ENCODE data around the gene SARM1. TPM values are rescaled to one million over a fixed set of nuclear protein-coding genes. Genes with fewer than 3 reads are reported as not detected.

SARM1 gene
- total RNA-seq, 2 experiments from 2014 or later: 17.2 to 17.5 TPM

DNA sequence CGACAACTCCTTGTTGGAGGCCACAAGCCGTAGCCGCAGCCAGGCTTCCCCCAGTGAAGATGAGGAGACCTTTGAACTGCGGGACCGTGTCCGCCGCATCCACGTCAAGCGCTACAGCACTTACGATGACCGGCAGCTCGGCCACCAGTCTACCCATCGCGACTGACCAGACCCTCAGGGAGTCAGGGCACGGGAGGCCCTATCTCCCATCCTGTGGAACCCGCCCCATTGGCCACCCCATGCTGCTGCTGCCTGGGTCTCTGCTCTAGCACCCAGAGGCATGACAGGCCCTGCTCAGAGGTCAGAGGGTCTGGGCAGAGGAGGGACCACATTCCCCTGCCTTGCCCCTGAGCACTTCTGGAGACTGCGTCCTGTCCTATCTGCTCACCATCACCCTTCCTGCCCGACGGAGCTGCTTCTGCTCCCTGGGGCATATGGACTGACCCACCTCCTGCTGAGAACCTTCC, 27.0 kb upstream of the SARM1 start:
- DNase-seq: no peak
- POLR2A ChIA-PET: interaction anchor here (2.8 to 5.8 kb wide), 2 partner anchors 9 to 13 kb away, joined by 19 to 35 read pairs; partner anchors contain the start of genes IFT20, POLDIP2 and TNFAIP1
- Mint-ChIP-seq H3K4me3 (no peak overlapping the region), H3K27me3 (no peaks in the 10 kb centered on the region), H3K36me3 (ENCODE audit: low read depth) (peaks cover 67% of the 10 kb centered on the region), H3K27ac (no peak overlapping the region), H3K9me3 (no peaks in the 10 kb centered on the region), H3K4me1 (no peaks in the 10 kb centered on the region)
- CTCF ChIA-PET: no interaction called here

DNA sequence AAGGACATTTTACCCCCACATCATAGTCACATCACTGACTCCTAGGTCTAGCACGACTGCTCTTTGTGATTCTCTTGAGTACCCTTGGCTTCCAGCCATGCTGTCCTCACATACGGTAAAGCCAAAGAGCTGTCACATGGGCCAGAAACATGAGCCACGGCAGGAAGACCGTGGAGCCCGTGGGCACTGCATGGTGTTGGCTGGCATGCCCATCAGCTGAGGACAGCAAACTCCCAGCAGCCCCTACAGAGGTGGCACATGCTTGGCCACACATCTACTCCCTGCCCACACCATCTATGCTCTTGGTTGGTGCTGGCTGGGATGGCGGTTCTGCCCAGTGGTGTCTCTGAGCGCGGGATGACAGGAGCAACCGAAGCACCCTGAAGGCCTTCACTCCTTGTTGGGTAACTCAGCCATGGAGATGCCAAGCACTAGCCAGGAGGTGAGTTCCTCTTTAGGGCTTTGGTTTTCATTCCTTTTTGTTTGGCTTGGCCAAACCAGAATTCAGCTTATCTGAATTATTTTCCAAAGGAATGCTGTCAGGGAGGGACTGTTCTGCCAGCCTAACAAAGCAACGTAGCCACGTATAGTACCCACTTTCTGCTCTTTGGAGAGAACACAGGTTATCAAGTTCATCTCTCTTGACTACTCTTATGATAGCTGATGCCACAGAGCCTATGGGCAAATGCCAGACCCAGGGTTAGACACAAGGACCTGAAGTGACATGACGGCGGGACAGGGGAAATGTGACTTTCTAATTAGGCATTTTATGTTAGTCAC, 25.9 kb upstream of the SARM1 start:
- CTCF ChIA-PET: no interaction called here
- POLR2A ChIA-PET: interaction anchor here (0.5 to 5.8 kb wide), 3 partner anchors 10 to 46 kb away, joined by 3 to 37 read pairs (median 35); partner anchors contain the start of genes IFT20, POLDIP2 and TNFAIP1
- no peaks in the 10 kb centered on the region for H3K27me3 Mint-ChIP-seq
- H3K27ac Mint-ChIP-seq: no peak overlapping the region
- H3K9me3 Mint-ChIP-seq: no peaks in the 10 kb centered on the region
- H3K4me1 Mint-ChIP-seq: no peaks in the 10 kb centered on the region
- no peak for DNase-seq
- H3K36me3 Mint-ChIP-seq (ENCODE audit: low read depth): peaks cover 69% of the 10 kb centered on the region
- H3K4me3 Mint-ChIP-seq: no peak overlapping the region

DNA sequence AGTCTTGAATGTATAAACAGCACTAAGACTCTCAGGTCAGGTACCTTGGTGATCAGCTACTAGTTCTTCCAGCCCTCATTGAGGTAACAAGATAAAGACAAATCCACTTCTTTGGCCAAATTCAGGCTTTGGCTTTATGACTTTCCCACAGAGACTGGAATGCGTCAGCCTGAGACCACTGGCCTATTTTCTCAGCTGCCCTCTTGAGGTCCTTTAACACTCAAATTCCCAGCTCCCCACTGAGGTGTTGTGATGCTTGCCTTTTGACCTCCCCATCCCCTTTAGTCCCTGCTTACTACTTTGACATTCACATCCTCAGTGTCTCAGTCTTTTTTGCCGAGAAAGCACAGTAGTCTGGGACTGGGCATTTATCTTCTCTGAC, 25.3 kb upstream of the SARM1 start:
- no peak for DNase-seq
- Mint-ChIP-seq H3K4me1 (no peaks in the 10 kb centered on the region), H3K9me3 (no peaks in the 10 kb centered on the region), H3K27me3 (no peaks in the 10 kb centered on the region), H3K36me3 (ENCODE audit: low read depth) (peaks cover 68% of the 10 kb centered on the region), H3K4me3 (no peak overlapping the region), H3K27ac (no peak overlapping the region)
- CTCF ChIA-PET: no interaction called here
- POLR2A ChIA-PET: interaction anchor here (1.3 to 5.8 kb wide), 3 partner anchors 8 to 11 kb away, joined by 4 to 37 read pairs (median 35); partner anchors contain the start of genes IFT20, POLDIP2 and TNFAIP1

DNA sequence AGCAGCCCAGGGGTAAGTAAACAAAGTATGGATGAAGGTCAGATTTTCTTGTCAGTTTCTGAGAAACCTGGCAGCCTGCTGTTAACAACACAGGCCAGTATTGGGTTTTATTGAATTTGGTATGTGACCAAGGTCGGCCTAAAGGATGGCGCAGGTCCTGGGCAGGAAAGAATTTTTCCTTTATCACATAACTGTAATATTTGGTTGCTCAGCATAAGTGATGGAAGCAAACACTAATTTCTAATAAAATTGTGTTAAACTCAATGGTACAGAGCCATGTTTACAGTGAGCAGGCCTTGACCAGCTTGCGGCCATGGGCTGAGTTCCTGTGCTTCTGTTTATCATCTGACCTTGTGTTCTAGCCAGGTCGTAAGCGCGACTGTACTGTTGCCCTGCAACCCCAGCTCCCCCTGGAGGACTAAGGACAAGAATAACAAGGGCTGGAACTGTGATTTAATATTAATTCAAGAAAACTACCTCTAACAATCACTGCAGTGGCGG, 24.7 kb upstream of the SARM1 start:
- Mint-ChIP-seq H3K36me3 (ENCODE audit: low read depth) (peaks cover 67% of the 10 kb centered on the region), H3K27me3 (no peaks in the 10 kb centered on the region), H3K27ac (no peak overlapping the region), H3K4me1 (no peaks in the 10 kb centered on the region), H3K9me3 (no peaks in the 10 kb centered on the region), H3K4me3 (no peak overlapping the region)
- POLR2A ChIA-PET: interaction anchor here (1.3 to 5.8 kb wide), 4 partner anchors 8 to 29 kb away, joined by 3 to 37 read pairs (median 20); partner anchors contain the start of genes IFT20, POLDIP2 and TNFAIP1
- CTCF ChIA-PET: no interaction called here
- no peak for DNase-seq

DNA sequence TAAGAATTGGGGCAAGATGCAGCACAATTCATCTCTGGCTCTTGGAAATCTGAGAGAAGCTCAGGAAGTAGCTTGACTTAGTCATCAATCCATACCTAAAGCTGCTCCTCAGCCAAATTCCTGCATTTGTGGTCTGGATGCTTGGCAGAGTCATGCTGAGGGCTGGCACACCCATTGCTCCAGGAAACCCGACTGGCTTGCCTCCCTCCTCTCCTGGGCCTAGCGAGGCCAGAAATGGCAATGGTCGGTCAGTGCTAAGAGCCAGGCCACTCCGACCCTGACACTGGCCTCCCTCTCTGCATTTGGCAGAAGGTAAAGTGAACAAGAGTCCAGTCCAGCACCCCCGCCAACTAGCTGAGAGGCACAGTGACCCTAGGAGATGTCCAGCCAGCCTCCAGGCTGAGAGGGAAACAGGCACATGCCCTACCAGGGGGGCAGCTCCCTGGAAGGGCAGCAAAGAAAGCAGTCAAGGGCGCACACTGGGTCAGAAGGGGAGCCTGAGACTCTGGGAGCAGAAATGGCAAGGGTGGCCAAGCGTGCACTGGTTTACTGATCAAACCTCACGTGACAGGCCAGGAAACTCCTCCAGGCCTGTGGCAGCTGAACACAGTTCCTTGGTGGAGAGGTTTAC, 24.1 kb upstream of the SARM1 start:
- H3K27ac Mint-ChIP-seq: no peak overlapping the region
- no peak for DNase-seq
- H3K36me3 Mint-ChIP-seq (ENCODE audit: low read depth): peaks cover 66% of the 10 kb centered on the region
- no peaks in the 10 kb centered on the region for H3K27me3 Mint-ChIP-seq
- POLR2A ChIA-PET: interaction anchor here (1.3 to 5.8 kb wide), 4 partner anchors 9 to 30 kb away, joined by 3 to 37 read pairs (median 20); partner anchors contain the start of genes IFT20, POLDIP2 and TNFAIP1
- no peaks in the 10 kb centered on the region for H3K9me3 Mint-ChIP-seq
- CTCF ChIA-PET: no interaction called here
- H3K4me3 Mint-ChIP-seq: no peak overlapping the region
- no peaks in the 10 kb centered on the region for H3K4me1 Mint-ChIP-seq

DNA sequence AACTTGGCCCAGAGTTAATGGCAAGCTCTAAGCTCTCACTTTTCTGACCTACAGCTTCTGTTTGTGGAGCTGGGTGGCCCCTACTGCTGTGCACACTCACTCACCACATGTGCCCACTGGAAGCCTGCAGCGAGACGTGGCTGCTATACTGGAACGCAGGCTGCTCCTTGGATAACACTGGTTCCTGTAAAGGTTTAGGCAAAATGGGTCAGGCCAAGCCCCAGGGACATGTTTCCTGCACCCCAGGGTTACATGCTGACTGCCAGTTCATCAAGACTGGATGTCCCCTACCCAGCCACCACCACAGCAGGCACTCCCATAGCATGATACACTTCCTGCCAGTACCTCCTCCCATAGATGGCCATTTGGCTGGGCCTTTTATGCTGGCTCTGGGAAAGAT, 22.5 kb upstream of the SARM1 start:
- H3K9me3 Mint-ChIP-seq: no peaks in the 10 kb centered on the region
- no peaks in the 10 kb centered on the region for H3K4me1 Mint-ChIP-seq
- DNase-seq: no peak
- H3K4me3 Mint-ChIP-seq: no peak overlapping the region
- ChIA-PET POLR2A (interaction anchor here (2.7 to 5.8 kb wide), 3 partner anchors 8 to 13 kb away, joined by 11 to 37 read pairs (median 35); partner anchors contain the start of genes IFT20, POLDIP2 and TNFAIP1), CTCF (no interaction called here)
- no peaks in the 10 kb centered on the region for H3K27me3 Mint-ChIP-seq
- no peak overlapping the region for H3K27ac Mint-ChIP-seq
- peaks cover 63% of the 10 kb centered on the region for H3K36me3 Mint-ChIP-seq (ENCODE audit: low read depth)

DNA sequence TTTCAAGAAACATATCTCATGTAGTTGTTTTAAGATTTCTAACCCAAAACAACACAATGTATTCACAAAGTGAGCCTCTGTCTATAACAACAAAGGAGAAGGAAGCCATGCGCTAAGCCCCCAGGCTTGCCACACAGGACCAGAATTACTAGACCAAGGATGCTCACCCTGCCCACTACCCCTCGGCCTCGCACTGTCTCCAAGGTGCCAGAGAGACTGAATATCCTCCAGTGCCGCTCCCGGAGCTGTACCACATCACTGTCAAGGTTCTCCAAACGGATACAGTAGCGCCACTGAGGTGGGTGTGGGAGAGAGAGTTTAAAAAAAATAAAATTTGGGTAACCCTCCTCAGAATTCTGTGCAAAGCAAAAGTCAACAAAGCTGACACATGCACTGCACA, 21.2 kb upstream of the SARM1 start:
- DNase-seq: no peak
- no peaks in the 10 kb centered on the region for H3K9me3 Mint-ChIP-seq
- ChIA-PET CTCF (no interaction called here), POLR2A (interaction anchor here (2.7 kb wide), 1 partner anchor 15 kb away, joined by 11 read pairs; the partner anchor contains the start of genes IFT20 and TNFAIP1)
- H3K36me3 Mint-ChIP-seq (ENCODE audit: low read depth): peaks cover 65% of the 10 kb centered on the region
- H3K4me1 Mint-ChIP-seq: peaks cover 5% of the 10 kb centered on the region
- no peak overlapping the region for H3K27ac Mint-ChIP-seq
- no peak overlapping the region for H3K4me3 Mint-ChIP-seq
- H3K27me3 Mint-ChIP-seq: no peaks in the 10 kb centered on the region

DNA sequence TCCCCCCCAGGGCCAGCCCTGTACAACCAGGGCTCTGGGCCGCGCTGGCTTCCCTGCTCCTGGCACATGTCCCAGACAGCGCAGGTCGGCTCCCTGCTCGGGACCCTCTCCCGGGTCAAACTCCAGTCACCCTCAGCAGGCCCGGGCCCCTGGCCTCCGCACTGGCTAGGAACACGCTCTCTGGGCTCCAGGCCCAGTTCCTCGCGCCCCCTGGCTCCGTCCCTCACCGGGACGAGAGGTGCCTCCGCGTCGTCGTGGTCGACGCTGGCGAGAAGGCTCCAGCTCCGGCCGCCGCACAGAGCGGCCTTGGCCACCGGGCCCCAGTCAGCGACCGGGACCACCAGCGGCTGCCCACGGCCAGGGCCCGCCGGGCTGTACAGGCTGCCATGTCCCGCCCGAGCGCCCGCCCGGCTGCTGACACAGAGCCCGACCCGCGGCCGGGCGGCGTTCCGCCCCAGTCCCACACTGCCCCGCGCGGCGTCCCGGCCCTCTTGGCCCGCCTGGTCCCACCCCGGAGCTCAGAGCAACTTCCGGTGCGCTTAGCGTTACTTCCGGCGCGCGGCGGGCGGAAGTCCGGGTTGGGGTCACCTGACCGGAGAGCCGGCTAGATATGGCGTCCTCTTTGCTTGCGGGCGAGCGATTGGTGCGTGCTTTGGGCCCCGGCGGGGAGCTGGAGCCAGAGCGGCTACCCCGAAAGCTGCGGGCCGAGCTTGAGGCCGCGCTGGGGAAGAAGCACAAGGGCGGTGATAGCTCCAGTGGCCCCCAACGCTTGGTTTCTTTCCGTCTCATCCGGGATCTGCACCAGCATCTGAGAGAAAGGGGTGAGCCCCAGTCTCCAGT, 14.2 kb upstream of the SARM1 start, which contains the start of gene POLDIP2:
Gene POLDIP2 (minus strand): TSS at position 467 of the 840 bp plus-strand sequence. CDS start 79 bp downstream, at position 388.
- H3K9me3 Mint-ChIP-seq: no peaks in the 10 kb centered on the region
- H3K27me3 Mint-ChIP-seq: no peaks in the 10 kb centered on the region
- peaks cover 40% of the 10 kb centered on the region for H3K36me3 Mint-ChIP-seq (ENCODE audit: low read depth)
- ChIA-PET POLR2A (interaction anchor here (0.6 to 6.1 kb wide), 19 partner anchors 10 to 316 kb away, joined by 3 to 91 read pairs (median 6); partner anchors contain the start of genes BLTP2, IFT20, SARM1 and SPAG5), CTCF (interaction anchor here (0.7 to 4.3 kb wide), 7 partner anchors 13 to 183 kb away, joined by 3 to 36 read pairs (median 3); partner anchors contain the start of genes IFT20, TNFAIP1 and VTN)
- peak within 1 kb of the TSS; percentile 95 for H3K4me3 Mint-ChIP-seq
- peak; percentile 97 for DNase-seq
- peak within 1 kb of the TSS; percentile 86 for H3K27ac Mint-ChIP-seq
- peaks cover 38% of the 10 kb centered on the region for H3K4me1 Mint-ChIP-seq

DNA sequence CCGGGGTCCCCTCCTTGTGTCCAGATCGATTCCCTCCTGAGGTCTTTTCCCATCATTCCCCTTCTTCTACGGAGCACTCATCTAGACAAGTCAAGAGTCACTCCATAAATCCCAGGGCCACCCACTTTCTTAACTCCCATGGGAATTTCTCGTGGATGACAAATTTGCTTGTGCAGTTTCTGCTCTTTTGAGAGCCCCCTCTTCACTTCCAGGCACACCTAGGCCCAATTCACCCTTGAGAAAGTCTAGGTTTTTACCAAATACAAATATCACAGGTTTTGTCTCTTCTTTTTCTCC, 13.6 kb upstream of the SARM1 start:
- ChIA-PET CTCF (interaction anchor here (0.7 to 4.3 kb wide), 8 partner anchors 9 to 182 kb away, joined by 3 to 36 read pairs (median 3); partner anchors contain the start of genes IFT20, TNFAIP1 and VTN), POLR2A (interaction anchor here (0.7 to 6.1 kb wide), 17 partner anchors 10 to 317 kb away, joined by 3 to 91 read pairs (median 6); partner anchors contain the start of genes BLTP2, IFT20, SARM1 and SPAG5)
- peak overlapping the region; percentile 95 for H3K4me3 Mint-ChIP-seq
- H3K27me3 Mint-ChIP-seq: no peaks in the 10 kb centered on the region
- H3K9me3 Mint-ChIP-seq: no peaks in the 10 kb centered on the region
- peaks cover 38% of the 10 kb centered on the region for H3K4me1 Mint-ChIP-seq
- no peak for DNase-seq
- H3K36me3 Mint-ChIP-seq (ENCODE audit: low read depth): peaks cover 38% of the 10 kb centered on the region
- H3K27ac Mint-ChIP-seq: peak overlapping the region; percentile 86

DNA sequence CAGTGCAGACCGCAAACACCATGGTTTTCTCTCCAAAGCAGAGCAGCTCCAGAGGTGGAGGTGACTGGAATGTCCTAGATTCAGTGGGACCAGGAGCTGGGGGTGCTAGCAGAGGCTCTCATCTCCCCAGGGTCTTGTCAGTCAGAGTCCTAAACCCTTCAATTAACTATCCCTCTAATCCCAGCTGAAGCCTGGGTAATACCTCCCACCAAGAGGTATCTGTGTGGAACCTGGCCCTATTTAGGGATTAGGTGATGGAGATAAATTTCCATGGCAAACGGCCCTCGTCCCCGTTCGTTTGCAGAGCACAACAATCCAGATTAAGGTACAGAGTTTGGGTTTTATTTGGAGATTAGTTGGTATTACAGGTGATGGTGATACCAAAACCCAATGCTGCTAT, 8.3 kb upstream of the SARM1 start:
- Mint-ChIP-seq H3K9me3 (no peaks in the 10 kb centered on the region), H3K36me3 (ENCODE audit: low read depth) (peaks cover 22% of the 10 kb centered on the region), H3K4me3 (no peak overlapping the region), H3K27ac (no peak overlapping the region), H3K4me1 (peaks cover 12% of the 10 kb centered on the region), H3K27me3 (no peaks in the 10 kb centered on the region)
- DNase-seq: no peak
- CTCF ChIA-PET: no interaction called here
- POLR2A ChIA-PET: interaction anchor here (1.0 kb wide), 1 partner anchor 18 kb away, joined by 4 read pairs; no protein-coding TSS in a partner anchor

DNA sequence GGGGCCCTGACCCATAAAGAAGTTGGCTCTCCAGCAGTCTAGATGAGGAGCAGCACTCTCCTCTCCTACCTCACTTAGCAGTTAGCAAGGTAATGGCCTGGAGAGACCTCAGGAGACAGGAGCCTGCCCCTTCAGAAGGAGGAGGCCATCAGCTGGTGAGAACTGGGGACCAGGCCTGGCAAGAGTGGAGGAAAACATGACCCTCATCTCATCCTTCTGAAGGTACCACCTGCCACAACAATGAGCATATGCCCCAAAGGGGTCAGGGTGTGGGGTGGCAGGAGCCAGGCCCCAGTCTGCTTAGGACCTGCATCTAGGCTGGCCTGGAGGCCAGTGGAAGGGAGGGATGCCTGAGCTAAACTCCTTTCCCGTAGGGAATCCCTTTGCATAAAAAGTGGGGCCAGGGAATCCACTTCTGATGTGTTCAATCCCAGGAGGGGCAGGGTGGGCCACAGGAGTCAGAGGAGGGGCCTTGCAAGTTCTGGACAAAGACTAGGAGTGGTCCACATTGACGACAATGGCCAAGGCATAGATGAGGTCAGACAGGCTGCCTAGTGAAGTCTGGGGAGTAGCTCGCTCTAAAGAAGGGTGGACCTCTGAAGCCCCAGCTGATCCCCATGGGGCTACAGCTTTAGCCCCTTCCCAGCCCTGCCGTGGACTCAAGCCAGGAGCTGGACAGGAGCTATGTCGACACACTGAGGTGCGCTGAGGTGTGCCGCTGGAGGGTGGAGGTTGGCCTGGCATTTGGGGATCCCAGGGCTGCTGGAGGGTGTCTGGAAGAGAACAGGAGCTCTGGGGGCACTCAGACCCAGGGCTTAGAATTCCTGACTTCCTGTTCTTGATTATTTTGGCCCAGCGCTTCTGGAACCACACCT, 7.5 kb upstream of the SARM1 start:
- no peak overlapping the region for H3K4me3 Mint-ChIP-seq
- peaks cover 4% of the 10 kb centered on the region for H3K4me1 Mint-ChIP-seq
- no peak for DNase-seq
- no peaks in the 10 kb centered on the region for H3K9me3 Mint-ChIP-seq
- ChIA-PET POLR2A (interaction anchor here (1.0 to 1.1 kb wide), 2 partner anchors 17 to 28 kb away, joined by 4 to 6 read pairs; partner anchors contain the start of genes IFT20 and TNFAIP1), CTCF (no interaction called here)
- H3K27me3 Mint-ChIP-seq: no peaks in the 10 kb centered on the region
- peaks cover 22% of the 10 kb centered on the region for H3K36me3 Mint-ChIP-seq (ENCODE audit: low read depth)
- H3K27ac Mint-ChIP-seq: no peak overlapping the region

Data from activated CD4-positive, alpha-beta memory T cell treated with anti-CD3 and anti-CD28 coated beads, Interleukin-2, amount 10 ng/mL, durations not matched to agents 7 days and 5 days (primary cell).